H1 (cell line): Measurements from ENCODE around the gene CTBP2. TPM values are rescaled to one million over a fixed set of nuclear protein-coding genes. Genes with fewer than 3 reads are reported as not detected.

Experiments used
- CHD1 ChIP-seq: IDR thresholded peaks from 2 replicates; pipeline ENCODE4 v1.6.1; 2012; ENCODE audit warnings: low read depth, low read length, improper control_type of control experiment
- CTBP2 ChIP-seq: IDR thresholded peaks from 2 replicates; pipeline ENCODE4 v1.7.0; 2011; ENCODE audit warnings: borderline replicate concordance, mild to moderate bottlenecking, moderate library complexity, mixed read lengths, low read length; ENCODE audit not compliant: insufficient read depth, insufficient read length
- JUN ChIP-seq: IDR thresholded peaks from 2 replicates; pipeline ENCODE4 v1.6.1; 2011; ENCODE audit warnings: low read depth, mild to moderate bottlenecking, improper control_type of control experiment, low read length
- POLR2AphosphoS5 ChIP-seq: IDR thresholded peaks from 2 replicates; pipeline ENCODE4 v1.6.1; 2011; ENCODE audit warnings: low read depth, low read length
- RBBP5 ChIP-seq: IDR thresholded peaks from 2 replicates; pipeline ENCODE4 v1.7.1; 2012; ENCODE audit warnings: low read depth, mild to moderate bottlenecking, inconsistent platforms, low read length, moderate library complexity, borderline replicate concordance
- SIRT6 ChIP-seq: IDR thresholded peaks from one replicate; pipeline ENCODE4 v1.7.1; 2012; ENCODE audit warnings: low read length, inconsistent platforms
- TBP ChIP-seq: IDR thresholded peaks from 2 replicates; pipeline ENCODE4 v1.6.1; 2011; ENCODE audit warnings: low read depth, low read length, improper control_type of control experiment
- polyA plus RNA-seq, 7 experiments: library from polyadenylated mRNA; depleted of rRNA in 3 of 7; stranded (reverse) in 5 of 7; unstranded in 2 of 7; fragments of >200 nt in 5 of 7; fragments of 200-250 nt in 2 of 7; gene quantifications; 1 replicate in 5 of 7; 2 replicates in 1 of 7; 4 replicates in 1 of 7; pipeline versions ENCODE4 v1.2.1 to v1.2.3, GENCODE V29; 2011 to 2013; ENCODE audit warnings: missing spikeins in 2 of 7, mixed read lengths in 2 of 7
- total RNA-seq: library from RNA; stranded (reverse); fragmentation: NEBNext Ultra II Directional; extraction: Animal tissue kit (Norgen Biotek cat#: 25700); gene quantifications from 2 replicates; pipeline ENCODE4 v1.2.1, GENCODE V29; 2021
- TF ChIP-seq, protein P1 (sequence below): fragments of 300-600 bp; sonication (generic); IDR thresholded peaks from 2 replicates; pipeline ENCODE4 v1.7.1; 2012; ENCODE audit warnings: low read length, moderate library complexity, mild to moderate bottlenecking, inconsistent platforms; ENCODE audit not compliant: insufficient replicate concordance
- TF ChIP-seq, protein P2 (sequence below): IDR thresholded peaks from 2 replicates; pipeline ENCODE4 v1.6.1; 2012; ENCODE audit warnings: low read length, inconsistent platforms
- TF ChIP-seq, protein P3 (sequence below): IDR thresholded peaks from 2 replicates; pipeline ENCODE4 v1.6.1; 2011; ENCODE audit warnings: low read depth, mild to moderate bottlenecking, low read length; ENCODE audit not compliant: insufficient read depth

The CTBP2 gene
- total and polyA plus RNA-seq, 2 of the 8 experiments (the other 6 are each of a cell fraction or from before 2014, with no cell fraction given): 208 to 221 TPM

DNA sequence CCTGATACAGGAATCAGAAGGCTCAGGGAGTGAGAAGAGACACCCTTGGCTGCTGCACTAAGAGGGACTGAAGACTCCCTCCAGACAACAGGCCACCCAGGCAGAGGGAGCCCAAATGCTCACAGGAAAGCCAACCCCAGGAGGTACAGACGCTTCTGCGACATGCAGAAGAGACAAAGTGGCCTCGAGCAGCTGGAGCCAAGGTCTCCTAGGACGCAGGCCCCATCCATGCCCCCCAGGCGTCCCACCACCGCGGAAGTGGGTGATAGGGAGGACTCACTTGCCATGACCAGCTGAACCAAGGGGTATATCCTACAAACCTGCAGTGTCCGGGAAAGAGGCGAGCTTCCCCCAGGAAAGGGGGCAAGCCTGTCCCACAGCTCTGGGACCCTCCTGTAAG lies 56.9 kb downstream of the CTBP2 start (continued):
- TF ChIP-seq, protein P1, sequence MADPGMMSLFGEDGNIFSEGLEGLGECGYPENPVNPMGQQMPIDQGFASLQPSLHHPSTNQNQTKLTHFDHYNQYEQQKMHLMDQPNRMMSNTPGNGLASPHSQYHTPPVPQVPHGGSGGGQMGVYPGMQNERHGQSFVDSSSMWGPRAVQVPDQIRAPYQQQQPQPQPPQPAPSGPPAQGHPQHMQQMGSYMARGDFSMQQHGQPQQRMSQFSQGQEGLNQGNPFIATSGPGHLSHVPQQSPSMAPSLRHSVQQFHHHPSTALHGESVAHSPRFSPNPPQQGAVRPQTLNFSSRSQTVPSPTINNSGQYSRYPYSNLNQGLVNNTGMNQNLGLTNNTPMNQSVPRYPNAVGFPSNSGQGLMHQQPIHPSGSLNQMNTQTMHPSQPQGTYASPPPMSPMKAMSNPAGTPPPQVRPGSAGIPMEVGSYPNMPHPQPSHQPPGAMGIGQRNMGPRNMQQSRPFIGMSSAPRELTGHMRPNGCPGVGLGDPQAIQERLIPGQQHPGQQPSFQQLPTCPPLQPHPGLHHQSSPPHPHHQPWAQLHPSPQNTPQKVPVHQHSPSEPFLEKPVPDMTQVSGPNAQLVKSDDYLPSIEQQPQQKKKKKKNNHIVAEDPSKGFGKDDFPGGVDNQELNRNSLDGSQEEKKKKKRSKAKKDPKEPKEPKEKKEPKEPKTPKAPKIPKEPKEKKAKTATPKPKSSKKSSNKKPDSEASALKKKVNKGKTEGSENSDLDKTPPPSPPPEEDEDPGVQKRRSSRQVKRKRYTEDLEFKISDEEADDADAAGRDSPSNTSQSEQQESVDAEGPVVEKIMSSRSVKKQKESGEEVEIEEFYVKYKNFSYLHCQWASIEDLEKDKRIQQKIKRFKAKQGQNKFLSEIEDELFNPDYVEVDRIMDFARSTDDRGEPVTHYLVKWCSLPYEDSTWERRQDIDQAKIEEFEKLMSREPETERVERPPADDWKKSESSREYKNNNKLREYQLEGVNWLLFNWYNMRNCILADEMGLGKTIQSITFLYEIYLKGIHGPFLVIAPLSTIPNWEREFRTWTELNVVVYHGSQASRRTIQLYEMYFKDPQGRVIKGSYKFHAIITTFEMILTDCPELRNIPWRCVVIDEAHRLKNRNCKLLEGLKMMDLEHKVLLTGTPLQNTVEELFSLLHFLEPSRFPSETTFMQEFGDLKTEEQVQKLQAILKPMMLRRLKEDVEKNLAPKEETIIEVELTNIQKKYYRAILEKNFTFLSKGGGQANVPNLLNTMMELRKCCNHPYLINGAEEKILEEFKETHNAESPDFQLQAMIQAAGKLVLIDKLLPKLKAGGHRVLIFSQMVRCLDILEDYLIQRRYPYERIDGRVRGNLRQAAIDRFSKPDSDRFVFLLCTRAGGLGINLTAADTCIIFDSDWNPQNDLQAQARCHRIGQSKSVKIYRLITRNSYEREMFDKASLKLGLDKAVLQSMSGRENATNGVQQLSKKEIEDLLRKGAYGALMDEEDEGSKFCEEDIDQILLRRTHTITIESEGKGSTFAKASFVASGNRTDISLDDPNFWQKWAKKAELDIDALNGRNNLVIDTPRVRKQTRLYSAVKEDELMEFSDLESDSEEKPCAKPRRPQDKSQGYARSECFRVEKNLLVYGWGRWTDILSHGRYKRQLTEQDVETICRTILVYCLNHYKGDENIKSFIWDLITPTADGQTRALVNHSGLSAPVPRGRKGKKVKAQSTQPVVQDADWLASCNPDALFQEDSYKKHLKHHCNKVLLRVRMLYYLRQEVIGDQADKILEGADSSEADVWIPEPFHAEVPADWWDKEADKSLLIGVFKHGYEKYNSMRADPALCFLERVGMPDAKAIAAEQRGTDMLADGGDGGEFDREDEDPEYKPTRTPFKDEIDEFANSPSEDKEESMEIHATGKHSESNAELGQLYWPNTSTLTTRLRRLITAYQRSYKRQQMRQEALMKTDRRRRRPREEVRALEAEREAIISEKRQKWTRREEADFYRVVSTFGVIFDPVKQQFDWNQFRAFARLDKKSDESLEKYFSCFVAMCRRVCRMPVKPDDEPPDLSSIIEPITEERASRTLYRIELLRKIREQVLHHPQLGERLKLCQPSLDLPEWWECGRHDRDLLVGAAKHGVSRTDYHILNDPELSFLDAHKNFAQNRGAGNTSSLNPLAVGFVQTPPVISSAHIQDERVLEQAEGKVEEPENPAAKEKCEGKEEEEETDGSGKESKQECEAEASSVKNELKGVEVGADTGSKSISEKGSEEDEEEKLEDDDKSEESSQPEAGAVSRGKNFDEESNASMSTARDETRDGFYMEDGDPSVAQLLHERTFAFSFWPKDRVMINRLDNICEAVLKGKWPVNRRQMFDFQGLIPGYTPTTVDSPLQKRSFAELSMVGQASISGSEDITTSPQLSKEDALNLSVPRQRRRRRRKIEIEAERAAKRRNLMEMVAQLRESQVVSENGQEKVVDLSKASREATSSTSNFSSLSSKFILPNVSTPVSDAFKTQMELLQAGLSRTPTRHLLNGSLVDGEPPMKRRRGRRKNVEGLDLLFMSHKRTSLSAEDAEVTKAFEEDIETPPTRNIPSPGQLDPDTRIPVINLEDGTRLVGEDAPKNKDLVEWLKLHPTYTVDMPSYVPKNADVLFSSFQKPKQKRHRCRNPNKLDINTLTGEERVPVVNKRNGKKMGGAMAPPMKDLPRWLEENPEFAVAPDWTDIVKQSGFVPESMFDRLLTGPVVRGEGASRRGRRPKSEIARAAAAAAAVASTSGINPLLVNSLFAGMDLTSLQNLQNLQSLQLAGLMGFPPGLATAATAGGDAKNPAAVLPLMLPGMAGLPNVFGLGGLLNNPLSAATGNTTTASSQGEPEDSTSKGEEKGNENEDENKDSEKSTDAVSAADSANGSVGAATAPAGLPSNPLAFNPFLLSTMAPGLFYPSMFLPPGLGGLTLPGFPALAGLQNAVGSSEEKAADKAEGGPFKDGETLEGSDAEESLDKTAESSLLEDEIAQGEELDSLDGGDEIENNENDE: no peak
- TF ChIP-seq SIRT6: no peak
- TF ChIP-seq, protein P2, sequence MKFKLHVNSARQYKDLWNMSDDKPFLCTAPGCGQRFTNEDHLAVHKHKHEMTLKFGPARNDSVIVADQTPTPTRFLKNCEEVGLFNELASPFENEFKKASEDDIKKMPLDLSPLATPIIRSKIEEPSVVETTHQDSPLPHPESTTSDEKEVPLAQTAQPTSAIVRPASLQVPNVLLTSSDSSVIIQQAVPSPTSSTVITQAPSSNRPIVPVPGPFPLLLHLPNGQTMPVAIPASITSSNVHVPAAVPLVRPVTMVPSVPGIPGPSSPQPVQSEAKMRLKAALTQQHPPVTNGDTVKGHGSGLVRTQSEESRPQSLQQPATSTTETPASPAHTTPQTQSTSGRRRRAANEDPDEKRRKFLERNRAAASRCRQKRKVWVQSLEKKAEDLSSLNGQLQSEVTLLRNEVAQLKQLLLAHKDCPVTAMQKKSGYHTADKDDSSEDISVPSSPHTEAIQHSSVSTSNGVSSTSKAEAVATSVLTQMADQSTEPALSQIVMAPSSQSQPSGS: no peak
- no peak for TF ChIP-seq RBBP5
- TF ChIP-seq JUN: no peak
- TF ChIP-seq, protein P3, sequence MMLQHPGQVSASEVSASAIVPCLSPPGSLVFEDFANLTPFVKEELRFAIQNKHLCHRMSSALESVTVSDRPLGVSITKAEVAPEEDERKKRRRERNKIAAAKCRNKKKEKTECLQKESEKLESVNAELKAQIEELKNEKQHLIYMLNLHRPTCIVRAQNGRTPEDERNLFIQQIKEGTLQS: no peak
- no peak for TF ChIP-seq CHD1
- no peak for TF ChIP-seq TBP
- TF ChIP-seq POLR2AphosphoS5: no peak
- TF ChIP-seq CTBP2: no peak
- TF ChIP-seq, all 59 proteins: peak for 0
